GM12873 (cell line): ENCODE results near the gene LRIT1.

Source experiments
- CTCF ChIP-seq: IDR thresholded peaks from 2 replicates; pipeline ENCODE4 v1.5.1; 2012; ENCODE audit warnings: low read depth, mild to moderate bottlenecking, moderate library complexity, low read length, control low read depth; ENCODE audit not compliant: insufficient read depth; ENCODE audit errors: missing control alignments

The LRIT1 gene

GRCh38 chr10:84269162-84269561 is 27.8 kb upstream of the LRIT1 start:
- TF ChIP-seq CTCF = no peak

GRCh38 chr10:84267503-84268126 is 26.3 kb upstream of the LRIT1 start:
- peak; percentile 87 for TF ChIP-seq CTCF

GRCh38 chr10:84265418-84265817 is 24.1 kb upstream of the LRIT1 start:
- no peak for TF ChIP-seq CTCF

GRCh38 chr10:84264611-84265141 is 23.3 kb upstream of the LRIT1 start:
- TF ChIP-seq CTCF = peak; percentile 98

GRCh38 chr10:84263716-84264115 is 22.4 kb upstream of the LRIT1 start:
- TF ChIP-seq CTCF = no peak

- TF ChIP-seq CTCF = no peak
Measured at GRCh38 chr10:84262190-84262956, 21.0 kb upstream of the LRIT1 start.

GRCh38 chr10:84261236-84261915 is 20.0 kb upstream of the LRIT1 start:
- no peak for TF ChIP-seq CTCF
